Skeletal muscle cell (primary cell): ENCODE results near the gene DDX1.
"Not testable (repeated sequence)": the region's sequence is repeated elsewhere in the genome, so short reads cannot be mapped to it uniquely, and the experiment has no call there.

Experiments
- DNase-seq: peaks from one replicate; pipeline ENCODE4 v3.0.0-alpha.2; 2010; ENCODE audit warnings: low read depth
- H3K4me3 ChIP-seq: 2 replicates; pipeline ENCODE4 v1.5.1; 2011; ENCODE audit warnings: low read depth, mild to moderate bottlenecking, control low read depth, low read length, moderate library complexity

The DDX1 gene

GRCh38 chr2:15668611-15669305 is 77.1 kb downstream of the DDX1 start:
- peak; percentile 53 for DNase-seq
- no peak overlapping the region for H3K4me3 ChIP-seq

- no peak for DNase-seq
- no peak overlapping the region for H3K4me3 ChIP-seq
Measured at GRCh38 chr2:15669375-15669910, 77.8 kb downstream of the DDX1 start.

GRCh38 chr2:15670469-15670868 is 78.8 kb downstream of the DDX1 start:
- H3K4me3 ChIP-seq, result no peak overlapping the region
- no peak for DNase-seq

GRCh38 chr2:15670981-15671380 is 79.3 kb downstream of the DDX1 start:
- H3K4me3 ChIP-seq, result no peak overlapping the region
- DNase-seq, result no peak

GRCh38 chr2:15671409-15671808 is 79.7 kb downstream of the DDX1 start:
- no peak for DNase-seq
- no peak overlapping the region for H3K4me3 ChIP-seq

GRCh38 chr2:15671842-15672815 is 80.5 kb downstream of the DDX1 start:
- no peak for DNase-seq
- H3K4me3 ChIP-seq, result no peak overlapping the region

GRCh38 chr2:15672961-15673918 is 81.6 kb downstream of the DDX1 start:
- DNase-seq, result peak; percentile 10
- H3K4me3 ChIP-seq, result no peak overlapping the region

GRCh38 chr2:15673919-15674636 is 82.4 kb downstream of the DDX1 start:
- no peak overlapping the region for H3K4me3 ChIP-seq
- peak; percentile 24 for DNase-seq

GRCh38 chr2:15674637-15675455 is 83.2 kb downstream of the DDX1 start:
- no peak for DNase-seq

GRCh38 chr2:15675456-15676195 is 84.0 kb downstream of the DDX1 start:
- DNase-seq, result no peak
- no peak overlapping the region for H3K4me3 ChIP-seq

More at GRCh38 chr2:15674637-15675455, 83.2 kb downstream of the DDX1 start:
- no peak overlapping the region for H3K4me3 ChIP-seq

GRCh38 chr2:15677141-15677843 is 85.6 kb downstream of the DDX1 start:
- no peak overlapping the region for H3K4me3 ChIP-seq
- no peak for DNase-seq

- DNase-seq, result no peak
- H3K4me3 ChIP-seq, result no peak overlapping the region
Measured at GRCh38 chr2:15678346-15678745, 86.7 kb downstream of the DDX1 start.

GRCh38 chr2:15678909-15679308 is 87.2 kb downstream of the DDX1 start:
- H3K4me3 ChIP-seq, result no peak overlapping the region
- DNase-seq, result no peak

GRCh38 chr2:15679386-15679924 is 87.8 kb downstream of the DDX1 start:
- no peak for DNase-seq
- no peak overlapping the region for H3K4me3 ChIP-seq

- H3K4me3 ChIP-seq, DNase-seq: not testable (repeated sequence)
Measured at GRCh38 chr2:15680132-15680531, 88.5 kb downstream of the DDX1 start.
